IMR-90 (cell line): ENCODE measurements around the gene SOX12. TPM values are rescaled to one million over a fixed set of nuclear protein-coding genes. Genes with fewer than 3 reads are reported as not detected.

Experiments
- ATAC-seq: fragments of 200-7000 bp; cut with Tn5 transposase; 2 replicates; pipeline ENCODE4 v1.9.1; 2020; ENCODE audit warnings: low read depth, mild to moderate bottlenecking, moderate library complexity
- BruUV-seq: library from RNA; stranded (reverse); fragments of 400-500 nt; replicated peaks from 2 replicates; lab custom pipeline; 2021; lab: Mats Ljungman, UMichigan
- CTCF ChIA-PET: fragments of 300-600 bp; formaldehyde crosslinking; extraction: SDS; loops from one replicate; lab custom pipeline; 2021; ENCODE audit warnings: antibody characterized with exemption; lab: Yijun Ruan, JAX
- POLR2A ChIA-PET: fragments of 300-600 bp; sonication (Branson Sonifier 250); formaldehyde crosslinking; loops from one replicate; lab custom pipeline; 2022; ENCODE audit warnings: antibody characterized with exemption; ENCODE audit not compliant: unreplicated experiment; lab: Charles Lee
- DNase-seq: peaks from one replicate; pipeline ENCODE4 v3.0.0; 2013
- H2AFZ ChIP-seq: replicated peaks from 2 replicates; pipeline ENCODE3; 2013; ENCODE audit warnings: low read length, mild to moderate bottlenecking; ENCODE audit not compliant: poor library complexity
- H2AK5ac ChIP-seq: 2 replicates; pipeline ENCODE4 v1.6.1; 2013; ENCODE audit warnings: low read depth, low read length, inconsistent platforms
- H2AK9ac ChIP-seq: replicated peaks from 2 replicates; pipeline ENCODE3; 2013; ENCODE audit warnings: mild to moderate bottlenecking, low read depth, low read length, moderate library complexity; ENCODE audit not compliant: poor library complexity
- H2BK120ac ChIP-seq: 2 replicates; pipeline ENCODE4 v1.6.1; 2013; ENCODE audit warnings: low read depth, low read length, inconsistent platforms
- H2BK15ac ChIP-seq: 3 replicates; pipeline ENCODE4 v1.6.1; 2013; ENCODE audit warnings: low read depth, low read length, inconsistent platforms
- H2BK20ac ChIP-seq: 2 replicates; pipeline ENCODE4 v1.6.1; 2013; ENCODE audit warnings: low read depth, mild to moderate bottlenecking, inconsistent platforms, low read length, moderate library complexity
- H2BK5ac ChIP-seq: 2 replicates; pipeline ENCODE4 v1.6.1; 2013; ENCODE audit warnings: mild to moderate bottlenecking, low read depth, low read length, inconsistent platforms; ENCODE audit not compliant: poor library complexity, severe bottlenecking
- H3K14ac ChIP-seq: replicated peaks from 2 replicates; pipeline ENCODE4 v1.6.1; 2013; ENCODE audit warnings: low read depth, low read length, inconsistent platforms
- H3K18ac ChIP-seq: 2 replicates; pipeline ENCODE4 v1.6.1; 2013; ENCODE audit warnings: low read depth, low read length, control low read depth
- H3K23ac ChIP-seq: 2 replicates; pipeline ENCODE4 v1.6.1; 2013; ENCODE audit warnings: low read depth, low read length, inconsistent platforms
- H3K27ac ChIP-seq: 2 replicates; pipeline ENCODE4 v1.5.1; 2013; ENCODE audit warnings: mild to moderate bottlenecking, control low read depth, low read length; ENCODE audit not compliant: insufficient read depth
- H3K27me3 ChIP-seq: 2 replicates; pipeline ENCODE4 v1.6.1; 2013; ENCODE audit warnings: low read length; ENCODE audit not compliant: control insufficient read depth, insufficient read depth
- H3K36me3 ChIP-seq: 2 replicates; pipeline ENCODE4 v1.6.1; 2013; ENCODE audit warnings: low read length, mixed read lengths; ENCODE audit not compliant: control insufficient read depth, insufficient read depth
- H3K4ac ChIP-seq: 2 replicates; pipeline ENCODE4 v1.6.1; 2013; ENCODE audit warnings: low read depth, low read length, inconsistent platforms
- H3K4me1 ChIP-seq: 2 replicates; pipeline ENCODE4 v1.6.1; 2013; ENCODE audit warnings: low read length, mixed read lengths; ENCODE audit not compliant: control insufficient read depth, insufficient read depth
- H3K4me2 ChIP-seq: 2 replicates; pipeline ENCODE4 v1.6.1; 2013; ENCODE audit warnings: low read depth, mild to moderate bottlenecking, control low read depth, low read length, moderate library complexity
- H3K4me3 ChIP-seq: 2 replicates; pipeline ENCODE4 v1.5.1; 2013; ENCODE audit warnings: low read depth, mild to moderate bottlenecking, control low read depth, low read length, moderate library complexity; ENCODE audit not compliant: insufficient read depth
- H3K56ac ChIP-seq: 2 replicates; pipeline ENCODE4 v1.6.1; 2013; ENCODE audit warnings: low read length, inconsistent platforms; ENCODE audit not compliant: insufficient read depth; ENCODE audit errors: extremely low read depth
- H3K79me1 ChIP-seq, 2 experiments: 2 replicates each; pipeline ENCODE4 v1.6.1; 2013; ENCODE audit warnings: low read length in 2 of 2, inconsistent platforms in 1 of 2, low read depth in 1 of 2
- H3K9ac ChIP-seq: 2 replicates; pipeline ENCODE4 v1.6.1; 2013; ENCODE audit warnings: low read depth, low read length, control low read depth
- H3K9me1 ChIP-seq: 2 replicates; pipeline ENCODE4 v1.6.1; 2013; ENCODE audit warnings: low read length, inconsistent platforms; ENCODE audit not compliant: insufficient read depth
- H3K9me3 ChIP-seq: 2 replicates; pipeline ENCODE4 v1.6.1; 2013; ENCODE audit warnings: low read length; ENCODE audit not compliant: control insufficient read depth, insufficient read depth
- H4K20me1 ChIP-seq: 2 replicates; pipeline ENCODE4 v1.6.1; 2013; ENCODE audit warnings: low read length, inconsistent platforms; ENCODE audit not compliant: insufficient read depth
- H4K5ac ChIP-seq: 2 replicates; pipeline ENCODE4 v1.6.1; 2013; ENCODE audit warnings: mild to moderate bottlenecking, low read depth, low read length, control low read depth
- H4K8ac ChIP-seq, 2 experiments: 2 replicates each; pipeline ENCODE4 v1.6.1; 2013; ENCODE audit warnings: low read depth in 2 of 2, low read length in 2 of 2, control low read depth in 1 of 2, inconsistent platforms in 1 of 2
- H4K91ac ChIP-seq: 2 replicates; pipeline ENCODE4 v1.6.1; 2013; ENCODE audit warnings: low read depth, low read length, inconsistent platforms; ENCODE audit not compliant: insufficient read depth
- BHLHE40 ChIP-seq: fragments of 150-350 bp; IDR thresholded peaks from 2 replicates; pipeline ENCODE4 v1.6.1; 2016; ENCODE audit warnings: mild to moderate bottlenecking, low read depth, low read length
- CEBPB ChIP-seq: IDR thresholded peaks from 2 replicates; pipeline ENCODE4 v1.6.1; 2012; ENCODE audit warnings: low read depth, low read length, improper control_type of control experiment
- CHD1 ChIP-seq: IDR thresholded peaks from 2 replicates; pipeline ENCODE4 v1.6.1; 2012; ENCODE audit warnings: low read depth, low read length, improper control_type of control experiment
- ELK1 ChIP-seq: fragments of 150-350 bp; IDR thresholded peaks from 2 replicates; pipeline ENCODE4 v1.6.1; 2016; ENCODE audit warnings: low read depth, mild to moderate bottlenecking, low read length, moderate library complexity, borderline replicate concordance
- FOS ChIP-seq: fragments of 150-350 bp; IDR thresholded peaks from 2 replicates; pipeline ENCODE4 v1.6.1; 2016; ENCODE audit warnings: low read depth, low read length
- MAFK ChIP-seq: IDR thresholded peaks from 2 replicates; pipeline ENCODE4 v1.6.1; 2012; ENCODE audit warnings: low read depth, low read length, improper control_type of control experiment
- MAZ ChIP-seq: IDR thresholded peaks from 2 replicates; pipeline ENCODE4 v1.6.1; 2012; ENCODE audit warnings: low read depth, mild to moderate bottlenecking, low read length, improper control_type of control experiment, moderate library complexity, borderline replicate concordance
- MXI1 ChIP-seq: IDR thresholded peaks from 2 replicates; pipeline ENCODE4 v1.6.1; 2012; ENCODE audit warnings: low read depth, mild to moderate bottlenecking, low read length, moderate library complexity, borderline replicate concordance
- NFE2L2 ChIP-seq: fragments of 150-350 bp; IDR thresholded peaks from 2 replicates; pipeline ENCODE4 v1.6.1; 2016; ENCODE audit warnings: low read depth, mild to moderate bottlenecking, low read length
- POLR2A ChIP-seq: IDR thresholded peaks from 2 replicates; pipeline ENCODE4 v1.6.1; 2012; ENCODE audit warnings: mild to moderate bottlenecking, low read depth, low read length
- RAD21 ChIP-seq: IDR thresholded peaks from 2 replicates; pipeline ENCODE4 v1.6.1; 2012; ENCODE audit warnings: low read length, improper control_type of control experiment
- RCOR1 ChIP-seq: IDR thresholded peaks from 2 replicates; pipeline ENCODE4 v1.6.1; 2012; ENCODE audit warnings: mild to moderate bottlenecking, low read length, improper control_type of control experiment; ENCODE audit not compliant: insufficient replicate concordance
- RFX5 ChIP-seq: IDR thresholded peaks from 2 replicates; pipeline ENCODE4 v1.8.0; 2012; ENCODE audit warnings: low read depth, mild to moderate bottlenecking, low read length, moderate library complexity
- SMC3 ChIP-seq: fragments of 150-350 bp; IDR thresholded peaks from 2 replicates; pipeline ENCODE4 v1.6.1; 2016; ENCODE audit warnings: low read depth, mild to moderate bottlenecking, antibody characterized with exemption, low read length, moderate library complexity
- WGBS, 2 experiments: methylation state at CpG; one replicate each; pipeline versions ENCODE4 v1.1.5 to v1.1.7; 2013; ENCODE audit warnings: missing lambda C conversion rate in 2 of 2; ENCODE audit not compliant: insufficient read length in 1 of 2; ENCODE audit errors: extremely low coverage in 2 of 2; 5-methylcytosine and 5-hydroxymethylcytosine counted together
- dilution Hi-C: fragments of 300-500 bp; cut with HindIII; formaldehyde crosslinking; loops from one replicate; pipeline ENCODE4 v1.14.3; 2018; ENCODE audit warnings: low sequenced_read_pairs; ENCODE audit not compliant: unreplicated experiment
- in situ Hi-C: fragments of 300-500 bp; cut with MboI; formaldehyde crosslinking; loops from 3 replicates; pipeline ENCODE4 v1.14.3; 2019; ENCODE audit warnings: low sequenced_read_pairs, inconsistent platforms, mixed read lengths
- intact Hi-C: fragments of 100-400 bp; cut with micrococcal nuclease; formaldehyde crosslinking; loops from 2 replicates; pipeline ENCODE4 v1.10.0; 2022
- polyA plus RNA-seq, 3 experiments: library from polyadenylated mRNA; depleted of rRNA; stranded (reverse); fragments of >200 nt; gene quantifications; 2 replicates each; pipeline ENCODE4 v1.2.3, GENCODE V29; 2012; ENCODE audit warnings: low replicate concordance in 1 of 3
- total RNA-seq: library from RNA; depleted of rRNA; stranded (reverse); fragments of >200 nt; gene quantifications from 2 replicates; pipeline ENCODE4 v1.2.3, GENCODE V29; 2012
- TF ChIP-seq, protein P1 (sequence below): conservative IDR thresholded peaks from 2 replicates; pipeline ENCODE4 v1.5.1; 2012; ENCODE audit warnings: mild to moderate bottlenecking, low read depth, low read length, improper control_type of control experiment
- TF ChIP-seq, protein P2 (sequence below): fragments of 150-350 bp; IDR thresholded peaks from 2 replicates; pipeline ENCODE4 v1.6.1; 2017; ENCODE audit warnings: mild to moderate bottlenecking, antibody characterized with exemption, low read length, low read depth

The SOX12 gene
- total and polyA plus RNA-seq, 2 of the 4 experiments (the other 2 are of a cell fraction): 1.1 to 6.2 TPM

DNA sequence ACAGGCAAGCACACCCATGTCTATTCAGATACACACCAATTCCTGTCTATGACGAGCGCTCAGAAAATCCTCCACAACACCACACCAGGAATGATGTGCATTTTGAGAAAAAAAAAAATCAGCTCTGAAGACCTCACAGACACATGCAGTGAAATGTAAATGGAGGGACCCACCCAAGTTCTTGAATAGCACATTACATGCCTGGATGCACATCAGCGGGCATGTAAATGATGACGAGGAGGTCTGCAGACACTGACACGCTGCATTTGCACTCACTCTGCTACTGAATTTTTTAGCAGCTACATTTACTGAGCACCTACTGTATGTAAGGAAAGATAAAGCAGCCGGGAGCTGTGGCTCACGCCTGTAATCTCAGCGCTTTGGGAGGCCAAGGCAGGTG lies 36.2 kb downstream of the SOX12 start:
- no TSS peak for BruUV-seq
- ChIA-PET POLR2A (no interaction called here), CTCF (no interaction called here)
- no peak for TF ChIP-seq RAD21
- no peak for TF ChIP-seq MXI1
- no peak for TF ChIP-seq RFX5
- TF ChIP-seq ELK1: no peak
- no peak for TF ChIP-seq NFE2L2
- TF ChIP-seq, protein P1, sequence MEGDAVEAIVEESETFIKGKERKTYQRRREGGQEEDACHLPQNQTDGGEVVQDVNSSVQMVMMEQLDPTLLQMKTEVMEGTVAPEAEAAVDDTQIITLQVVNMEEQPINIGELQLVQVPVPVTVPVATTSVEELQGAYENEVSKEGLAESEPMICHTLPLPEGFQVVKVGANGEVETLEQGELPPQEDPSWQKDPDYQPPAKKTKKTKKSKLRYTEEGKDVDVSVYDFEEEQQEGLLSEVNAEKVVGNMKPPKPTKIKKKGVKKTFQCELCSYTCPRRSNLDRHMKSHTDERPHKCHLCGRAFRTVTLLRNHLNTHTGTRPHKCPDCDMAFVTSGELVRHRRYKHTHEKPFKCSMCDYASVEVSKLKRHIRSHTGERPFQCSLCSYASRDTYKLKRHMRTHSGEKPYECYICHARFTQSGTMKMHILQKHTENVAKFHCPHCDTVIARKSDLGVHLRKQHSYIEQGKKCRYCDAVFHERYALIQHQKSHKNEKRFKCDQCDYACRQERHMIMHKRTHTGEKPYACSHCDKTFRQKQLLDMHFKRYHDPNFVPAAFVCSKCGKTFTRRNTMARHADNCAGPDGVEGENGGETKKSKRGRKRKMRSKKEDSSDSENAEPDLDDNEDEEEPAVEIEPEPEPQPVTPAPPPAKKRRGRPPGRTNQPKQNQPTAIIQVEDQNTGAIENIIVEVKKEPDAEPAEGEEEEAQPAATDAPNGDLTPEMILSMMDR: no peak
- TF ChIP-seq MAFK: no peak
- TF ChIP-seq, protein P2, sequence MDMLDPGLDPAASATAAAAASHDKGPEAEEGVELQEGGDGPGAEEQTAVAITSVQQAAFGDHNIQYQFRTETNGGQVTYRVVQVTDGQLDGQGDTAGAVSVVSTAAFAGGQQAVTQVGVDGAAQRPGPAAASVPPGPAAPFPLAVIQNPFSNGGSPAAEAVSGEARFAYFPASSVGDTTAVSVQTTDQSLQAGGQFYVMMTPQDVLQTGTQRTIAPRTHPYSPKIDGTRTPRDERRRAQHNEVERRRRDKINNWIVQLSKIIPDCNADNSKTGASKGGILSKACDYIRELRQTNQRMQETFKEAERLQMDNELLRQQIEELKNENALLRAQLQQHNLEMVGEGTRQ: no peak
- TF ChIP-seq FOS: no peak
- no peak for TF ChIP-seq MAZ
- TF ChIP-seq SMC3: no peak
- TF ChIP-seq RCOR1: no peak
- TF ChIP-seq CEBPB: no peak
- TF ChIP-seq BHLHE40: no peak
- TF ChIP-seq CHD1: no peak
- no peak for TF ChIP-seq POLR2A
- ATAC-seq: no peak
- Histone ChIP-seq H3K36me3 (no peaks in the 10 kb centered on the region), H3K23ac (no peak overlapping the region), H2BK20ac (no peak overlapping the region), H4K91ac (peak overlapping the region; percentile 54), H3K9me1 (peaks cover 14% of the 10 kb centered on the region), H3K4me1 (peaks cover 26% of the 10 kb centered on the region), H3K27ac (no peak overlapping the region), H4K8ac (no peak overlapping the region; a peak in 1 of 4 replicates), H3K27me3 (no peaks in the 10 kb centered on the region), H2AK5ac (no peak overlapping the region; the same call in 1 of the 2 replicates), H4K5ac (no peak overlapping the region), H3K9ac (no peak overlapping the region), H3K4me3 (no peak overlapping the region), H2BK5ac (no peak overlapping the region), H3K14ac (no peak overlapping the region), H3K56ac (no peak overlapping the region; the same call in 1 of the 2 replicates), H3K9me3 (no peaks in the 10 kb centered on the region), H3K18ac (no peak overlapping the region), H2BK15ac (peak overlapping the region; percentile 14; the same call in 1 of the 3 replicates), H4K20me1 (no peaks in the 10 kb centered on the region), H2AFZ (no peak overlapping the region), H2AK9ac (no peak overlapping the region), H3K79me1 (no peaks in the 10 kb centered on the region; a peak in 1 of 4 replicates), H3K4me2 (no peak overlapping the region), H2BK120ac (0 out of 2 replicates have a peak overlapping the region, but pooled peaks have one; percentile 25), H3K4ac (no peak overlapping the region)
- no peak for DNase-seq
- dilution Hi-C loops (no loop called here), in situ Hi-C loops (no loop called here), intact Hi-C loops (loop anchor here (2.0 kb wide), 1 partner anchor 47 kb away; the partner anchor contains the start of gene RBCK1)
- 100% methylated on average over 2 of the region's 8 CpGs; no CpG with 5 or more reads in 1 of the 2 experiments for WGBS, 2 experiments
